ENCODE measurements around the gene TPCN2.

DNA sequence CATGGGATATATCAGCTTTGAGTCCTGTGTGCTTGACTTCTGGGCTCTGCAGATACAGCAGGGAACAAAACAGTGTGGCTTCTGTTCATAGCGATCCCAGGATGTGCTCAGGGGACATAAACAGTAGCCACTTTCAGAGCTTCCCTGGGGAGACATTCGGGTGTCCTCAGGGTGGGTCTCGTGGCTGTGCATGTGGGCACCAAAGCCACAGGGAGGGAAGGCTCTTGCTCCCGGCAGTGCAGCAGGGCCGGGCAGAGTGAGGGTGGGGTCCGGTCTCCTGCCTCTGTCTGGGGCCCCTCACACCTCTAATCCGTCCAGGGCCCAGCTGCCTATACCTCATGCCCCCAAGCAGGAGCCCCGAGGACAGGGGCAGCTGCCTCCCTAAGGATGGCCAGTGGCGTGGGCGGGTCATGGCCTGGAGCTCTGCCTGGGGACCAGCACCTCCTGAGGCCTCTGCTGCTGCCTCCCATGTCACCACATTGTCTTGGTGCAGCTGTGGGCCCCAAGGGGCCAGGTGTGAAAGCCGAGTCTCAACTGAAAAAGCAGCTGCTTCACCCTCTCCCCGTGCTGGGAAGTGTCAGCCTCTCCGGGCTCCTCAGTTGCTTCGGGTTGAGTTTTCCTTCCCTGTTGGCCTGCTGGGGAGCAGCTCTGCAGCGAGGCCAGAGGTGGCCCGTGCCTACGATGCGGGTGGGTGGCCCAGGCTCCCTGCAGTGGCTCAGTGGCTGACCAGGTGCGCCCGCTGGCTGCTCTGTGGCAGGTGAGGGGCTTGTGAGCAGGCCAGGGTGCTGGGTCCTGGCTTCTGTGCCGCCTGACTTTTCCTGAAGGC lies 3.8 kb downstream of the TPCN2 start:
- TF ChIP-seq POLR2A (IDR thresholded peaks at IDR 0.05), result no peak
- TF ChIP-seq, protein P1, sequence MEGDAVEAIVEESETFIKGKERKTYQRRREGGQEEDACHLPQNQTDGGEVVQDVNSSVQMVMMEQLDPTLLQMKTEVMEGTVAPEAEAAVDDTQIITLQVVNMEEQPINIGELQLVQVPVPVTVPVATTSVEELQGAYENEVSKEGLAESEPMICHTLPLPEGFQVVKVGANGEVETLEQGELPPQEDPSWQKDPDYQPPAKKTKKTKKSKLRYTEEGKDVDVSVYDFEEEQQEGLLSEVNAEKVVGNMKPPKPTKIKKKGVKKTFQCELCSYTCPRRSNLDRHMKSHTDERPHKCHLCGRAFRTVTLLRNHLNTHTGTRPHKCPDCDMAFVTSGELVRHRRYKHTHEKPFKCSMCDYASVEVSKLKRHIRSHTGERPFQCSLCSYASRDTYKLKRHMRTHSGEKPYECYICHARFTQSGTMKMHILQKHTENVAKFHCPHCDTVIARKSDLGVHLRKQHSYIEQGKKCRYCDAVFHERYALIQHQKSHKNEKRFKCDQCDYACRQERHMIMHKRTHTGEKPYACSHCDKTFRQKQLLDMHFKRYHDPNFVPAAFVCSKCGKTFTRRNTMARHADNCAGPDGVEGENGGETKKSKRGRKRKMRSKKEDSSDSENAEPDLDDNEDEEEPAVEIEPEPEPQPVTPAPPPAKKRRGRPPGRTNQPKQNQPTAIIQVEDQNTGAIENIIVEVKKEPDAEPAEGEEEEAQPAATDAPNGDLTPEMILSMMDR (IDR thresholded peaks at IDR 0.05 in 4 of 5, conservative IDR thresholded peaks at IDR 0.05 in 1 of 5), result no peak

All from gastrocnemius medialis (tissue), 4 donors.